HG03066 (cell line): Measurements from ENCODE around the gene VRK1.
"Not testable (repeated sequence)": the region's sequence is repeated elsewhere in the genome, so short reads cannot be mapped to it uniquely, and the experiment has no call there.

ENCODE experiments used
- ATAC-seq: cut with Tn5 transposase; IDR thresholded peaks from one replicate; pipeline ENCODE4 v1.9.1; 2021; ENCODE audit warnings: low read depth; ENCODE audit not compliant: unreplicated experiment

VRK1 gene

DNA sequence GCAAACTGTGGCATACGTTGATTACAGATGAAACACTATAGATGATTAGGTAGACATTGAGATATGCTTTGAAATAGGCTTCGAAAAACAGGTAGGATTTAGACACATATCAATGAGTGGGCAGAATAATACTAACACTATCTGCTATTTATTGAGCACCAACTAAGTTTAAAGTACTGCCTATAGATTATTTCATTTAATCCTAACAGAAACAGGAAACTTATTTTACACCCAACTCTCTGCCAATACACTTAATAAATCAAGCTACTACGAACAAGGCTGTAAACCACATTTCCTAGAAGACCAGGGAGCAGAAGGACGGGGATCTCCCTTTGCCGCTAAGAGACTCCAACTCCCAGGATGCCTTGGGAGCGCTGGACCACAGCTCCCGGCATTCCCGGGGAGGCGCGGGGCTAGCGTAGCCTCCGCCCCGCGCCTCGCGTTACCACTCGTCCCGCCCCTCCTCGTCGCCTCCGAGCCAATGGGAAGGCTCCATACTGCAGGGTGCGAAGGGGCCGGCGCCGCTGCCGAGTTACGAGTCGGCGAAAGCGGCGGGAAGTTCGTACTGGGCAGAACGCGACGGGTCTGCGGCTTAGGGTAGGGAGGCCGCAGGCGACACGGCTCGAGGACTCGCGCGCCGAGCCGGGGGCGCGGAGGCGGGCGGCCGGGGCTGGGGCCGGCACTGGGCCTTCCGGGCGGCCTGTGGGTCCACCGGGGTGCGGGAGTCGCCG lies at the start of gene VRK1:
Gene VRK1, plus strand, starts transcription at position 532 of the 731 bp plus-strand sequence. CDS start 36,090 bp downstream, outside the sequence.
- ATAC-seq, result peak; percentile 95

DNA sequence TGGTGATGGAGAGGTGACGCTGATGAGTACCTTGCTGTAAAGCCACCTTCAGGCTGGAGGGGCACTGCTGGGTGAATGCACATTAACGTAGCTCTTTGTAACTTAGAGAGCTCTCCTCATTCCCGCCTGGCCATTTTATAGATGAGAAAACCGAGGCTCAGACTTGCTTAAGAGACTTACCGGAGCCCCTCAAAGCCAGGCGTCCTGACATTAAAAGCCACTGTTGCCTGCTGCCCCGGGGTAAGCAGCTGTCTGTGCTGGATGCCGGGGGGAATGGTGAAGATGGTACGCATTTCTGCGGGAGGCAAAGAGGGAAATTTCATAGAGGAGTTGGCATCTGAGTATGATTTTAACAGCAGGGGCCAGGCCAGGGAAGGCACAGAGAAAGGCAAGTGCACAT lies 49.6 kb upstream of the VRK1 start:
- ATAC-seq, result no peak

GRCh38 chr14:96748362-96748761 lies 48.8 kb upstream of the VRK1 start:
- ATAC-seq, result no peak

DNA sequence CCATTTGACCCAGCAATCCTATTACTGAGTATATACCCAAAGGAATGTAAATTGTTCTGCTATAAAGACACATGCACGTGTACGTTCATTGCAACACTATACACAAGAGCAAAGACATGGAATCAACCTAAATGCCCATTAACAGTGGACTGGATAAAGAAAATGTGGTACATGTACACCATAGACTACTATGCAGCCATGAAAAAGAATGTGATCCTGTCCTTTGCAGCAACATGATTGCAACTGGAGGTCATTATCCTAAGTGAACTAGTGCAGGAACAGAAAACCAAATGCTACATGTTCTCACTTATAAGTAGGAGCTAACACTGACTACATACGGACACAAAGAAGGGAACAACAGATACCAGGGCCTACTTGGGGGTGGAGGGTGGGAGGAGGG lies 45.7 kb upstream of the VRK1 start:
- ATAC-seq, result no peak

GRCh38 chr14:96752125-96752524 lies 45.1 kb upstream of the VRK1 start:
- ATAC-seq, result no peak

DNA sequence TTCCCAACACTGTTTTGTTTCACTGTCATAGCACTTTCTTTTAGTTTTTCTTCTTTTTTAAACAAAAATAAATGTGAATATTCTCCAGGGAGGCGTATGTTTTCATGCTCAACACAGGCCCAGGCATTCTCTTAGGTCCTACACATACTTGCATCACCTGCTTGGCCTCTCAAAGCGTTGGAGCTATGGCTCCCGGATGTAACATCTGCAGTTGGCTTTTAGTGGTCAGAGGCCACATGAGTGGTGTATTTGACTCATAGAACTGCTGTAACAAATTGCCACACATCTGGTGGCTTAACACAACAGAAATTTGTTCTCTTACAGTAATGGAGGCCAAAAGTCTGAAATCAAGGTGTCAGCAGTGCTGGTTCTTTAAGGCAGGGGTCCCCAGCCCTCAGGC lies 44.6 kb upstream of the VRK1 start:
- ATAC-seq, result no peak

GRCh38 chr14:96754162-96754844 lies 42.9 kb upstream of the VRK1 start:
- no peak for ATAC-seq

DNA sequence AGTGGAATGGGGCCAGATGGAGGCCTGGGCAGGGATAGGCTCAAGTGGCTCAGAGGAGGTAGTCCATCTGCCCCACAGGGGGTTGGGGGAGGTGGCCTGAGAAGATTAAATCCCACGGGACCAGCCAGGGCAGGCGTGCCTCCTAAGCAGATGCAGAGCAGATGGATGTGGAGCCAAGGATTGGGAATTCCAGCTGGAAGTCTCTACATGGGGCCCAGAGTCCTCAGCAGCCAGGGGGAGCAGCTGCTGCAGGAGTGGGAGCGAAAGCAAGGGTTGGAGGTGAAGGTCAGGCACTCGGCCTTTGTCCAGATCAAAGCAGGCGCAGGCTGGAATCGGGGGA lies 42.4 kb upstream of the VRK1 start:
- no peak for ATAC-seq

DNA sequence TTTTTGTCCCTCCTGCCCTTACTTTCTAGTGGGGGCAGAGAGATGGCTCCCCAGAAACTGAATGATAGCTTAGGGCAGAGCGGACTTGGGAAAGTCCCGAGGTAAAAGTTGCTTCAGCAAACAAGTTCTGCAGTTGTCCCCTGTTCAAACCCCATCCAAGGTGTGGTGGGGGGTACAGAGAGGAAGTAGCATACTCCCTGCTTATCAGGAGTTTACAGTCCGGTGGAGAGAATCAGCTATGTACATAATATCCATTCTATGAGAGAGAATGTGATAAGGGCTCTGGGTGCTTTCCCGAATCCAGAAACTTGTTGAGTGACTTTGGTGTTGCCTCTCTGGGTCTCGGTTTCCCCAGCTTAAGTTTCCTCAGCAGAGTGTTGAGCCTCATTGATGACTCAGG lies 40.4 kb upstream of the VRK1 start:
- ATAC-seq, result no peak

GRCh38 chr14:96757456-96757855 lies 39.7 kb upstream of the VRK1 start:
- no peak for ATAC-seq

DNA sequence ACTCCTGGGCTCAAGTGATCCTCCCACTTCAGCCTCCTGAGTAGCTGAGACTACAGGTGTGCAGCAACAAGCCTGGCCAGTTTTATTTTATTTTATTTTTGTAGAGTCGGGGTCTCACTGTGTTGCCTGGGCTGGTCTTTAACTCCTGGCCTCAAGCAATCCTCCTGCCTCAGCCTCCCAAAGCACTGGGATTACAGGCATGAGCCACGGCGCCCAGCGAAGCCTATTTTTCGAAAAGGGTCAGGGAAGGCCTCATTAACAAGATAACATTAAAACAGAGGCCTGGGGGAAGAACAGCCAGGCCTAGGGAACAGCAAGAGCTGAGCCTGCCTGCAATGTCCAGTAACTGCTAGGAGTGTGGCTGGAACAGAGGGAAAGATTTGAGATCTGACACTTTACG lies 36.1 kb upstream of the VRK1 start:
- no peak for ATAC-seq

DNA sequence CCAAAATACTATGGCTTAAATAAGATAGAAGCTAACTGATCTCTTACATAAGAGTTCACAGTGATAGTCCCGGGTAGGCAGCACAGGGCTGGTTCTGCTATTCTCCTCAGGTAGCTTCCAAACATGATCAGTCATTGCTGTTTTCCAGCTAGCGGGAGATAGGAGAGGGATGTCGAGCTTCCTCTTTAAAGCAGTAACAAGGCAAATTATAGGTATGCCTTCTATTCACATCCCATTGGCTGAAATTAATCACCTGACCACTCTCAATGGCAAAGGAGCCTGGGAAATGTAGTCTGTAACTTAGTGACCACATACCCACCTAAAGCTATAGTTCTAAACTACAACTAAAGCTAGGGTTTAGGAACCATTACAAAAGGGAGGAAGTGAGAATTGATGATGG lies 34.5 kb upstream of the VRK1 start:
- peak; percentile 96 for ATAC-seq

- no peak for ATAC-seq
Measured at GRCh38 chr14:96764012-96764411, 33.2 kb upstream of the VRK1 start.

GRCh38 chr14:96765205-96765604 lies 32.0 kb upstream of the VRK1 start:
- not testable (repeated sequence) for ATAC-seq

GRCh38 chr14:96772929-96773328 lies 24.3 kb upstream of the VRK1 start:
- ATAC-seq, result no peak

DNA sequence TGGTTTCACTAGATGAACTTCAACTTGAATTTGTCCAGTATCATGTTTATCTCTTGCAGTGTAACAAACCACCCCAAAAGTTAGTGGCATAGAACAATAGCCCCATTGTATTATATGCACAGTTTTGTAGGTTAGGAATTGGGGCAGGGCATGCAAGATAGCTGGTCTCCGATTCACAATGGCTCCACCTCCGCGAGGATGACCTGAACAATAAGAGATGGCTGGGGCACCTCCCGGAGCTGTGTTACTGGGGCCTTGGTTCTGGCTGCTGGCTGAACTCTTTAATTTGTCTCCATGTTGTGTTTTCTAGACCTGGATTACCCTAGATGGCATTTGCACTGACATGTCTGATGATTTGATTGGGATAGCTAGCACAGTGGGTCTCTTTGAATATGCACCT lies 20.4 kb upstream of the VRK1 start:
- no peak for ATAC-seq

DNA sequence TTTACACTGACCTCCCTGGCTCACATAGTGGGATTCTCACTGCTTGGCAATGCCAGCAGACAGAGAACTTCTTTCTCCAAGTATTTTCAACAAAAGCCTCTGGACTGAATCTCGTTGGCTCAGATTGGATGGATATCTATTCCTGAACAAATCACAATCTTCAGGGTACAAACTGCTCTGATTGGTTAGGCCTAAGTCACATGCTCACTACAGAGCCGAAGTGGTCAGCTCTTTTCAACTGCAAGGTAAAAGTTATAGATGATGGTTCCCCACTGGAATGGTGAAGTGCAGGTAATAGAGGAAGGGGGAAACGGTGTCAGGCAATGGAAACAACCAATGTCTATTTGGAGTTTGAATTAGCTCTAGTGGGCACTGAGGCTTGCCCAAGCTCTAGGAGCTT lies 16.7 kb upstream of the VRK1 start:
- no peak for ATAC-seq

DNA sequence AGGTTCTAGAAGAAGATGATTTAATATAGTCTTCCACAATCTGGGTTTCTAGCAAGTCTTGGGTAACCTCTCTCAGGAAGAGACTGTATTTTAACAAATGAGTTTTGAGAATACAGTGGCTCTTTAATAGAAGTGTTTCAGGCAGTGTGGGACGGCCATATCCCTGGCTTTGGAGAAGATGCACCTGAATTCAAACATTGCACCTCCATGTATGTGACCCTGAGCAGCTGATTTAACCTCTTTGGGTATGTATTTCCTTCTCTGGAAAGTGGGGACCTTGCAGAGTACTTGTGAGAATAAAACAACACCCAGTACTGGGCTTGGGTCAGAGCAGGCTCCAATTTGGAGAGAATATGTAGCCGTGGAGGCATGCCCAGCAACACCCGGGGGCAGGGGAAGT lies 15.8 kb upstream of the VRK1 start:
- ATAC-seq, result no peak

DNA sequence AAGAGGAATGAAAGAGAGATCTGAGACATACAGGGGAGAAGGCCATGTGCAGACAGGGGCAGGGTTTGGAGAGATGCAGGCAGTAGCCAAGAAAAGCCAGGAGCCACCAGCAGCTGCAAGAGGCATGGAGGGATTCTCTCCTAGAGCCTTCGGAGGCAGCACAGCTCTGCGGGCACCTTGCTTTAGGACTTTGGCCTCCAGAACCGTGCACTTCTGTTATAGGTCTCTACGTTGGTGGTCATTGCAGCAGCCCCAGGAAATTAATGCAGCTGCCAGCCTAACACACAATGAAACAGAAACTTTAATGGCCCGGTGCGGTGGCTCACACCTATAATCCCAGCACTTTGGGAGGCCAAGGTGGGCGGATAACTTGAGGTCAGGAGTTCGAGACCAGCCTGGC lies 14.7 kb upstream of the VRK1 start:
- no peak for ATAC-seq

DNA sequence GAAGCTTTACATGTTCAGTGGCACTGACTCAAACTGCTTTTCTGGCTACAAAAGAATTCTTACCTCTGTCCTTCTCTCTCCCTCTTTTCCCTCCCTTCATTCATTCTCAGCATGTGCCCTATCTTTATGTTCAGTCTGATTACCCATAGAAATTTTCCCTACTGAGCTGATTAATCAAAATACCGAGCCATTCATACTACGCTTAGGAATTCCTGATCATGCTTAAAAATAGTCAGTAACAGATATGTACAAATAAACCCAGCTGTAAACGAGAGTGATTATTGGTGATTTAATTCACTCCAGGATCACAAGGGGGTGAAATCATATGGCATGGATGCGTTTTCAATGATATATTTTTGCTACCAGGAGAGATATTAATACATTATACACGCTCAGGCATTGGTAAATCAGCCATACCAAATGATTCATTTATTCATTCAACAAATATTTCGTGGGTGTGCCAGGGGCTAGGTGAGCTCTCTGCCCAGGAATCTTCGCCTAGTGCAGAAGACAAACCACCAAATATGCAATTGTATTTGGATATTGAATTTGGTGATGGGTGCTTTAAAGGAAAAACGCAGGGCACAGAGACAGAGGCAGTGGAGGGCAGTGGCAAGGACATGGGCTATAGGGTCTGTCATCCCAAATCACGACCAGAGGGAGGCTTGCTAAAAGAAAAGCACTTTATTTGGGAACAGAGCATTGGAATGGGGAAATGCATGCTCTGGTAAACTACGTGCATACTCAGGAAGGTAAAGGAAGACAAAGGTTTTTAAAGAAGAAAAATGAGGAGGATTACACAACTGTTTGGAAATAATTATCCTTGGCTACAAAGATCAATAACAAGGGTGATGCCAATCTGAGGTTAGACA lies 13.9 kb upstream of the VRK1 start:
- ATAC-seq, result no peak

GRCh38 chr14:96783915-96784224 lies 13.3 kb upstream of the VRK1 start:
- no peak for ATAC-seq

DNA sequence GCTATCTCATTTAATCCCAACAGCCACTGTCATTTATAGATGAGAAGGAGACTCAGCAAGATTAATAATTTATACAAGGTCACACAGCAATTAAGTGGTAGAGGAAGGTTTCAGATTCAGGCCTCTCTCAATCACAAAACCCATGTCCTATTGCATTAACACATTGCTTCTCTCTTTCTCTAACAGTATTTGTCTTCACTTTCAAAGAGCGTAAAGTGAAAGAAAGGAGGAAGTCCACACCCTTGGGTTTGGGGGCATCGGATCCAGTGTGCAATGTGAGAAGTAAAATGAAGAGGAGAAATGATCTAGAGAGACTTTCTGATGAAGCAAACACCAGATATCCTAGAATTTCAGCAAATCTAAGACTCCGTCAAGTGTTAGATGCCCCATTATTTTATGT lies 7.0 kb upstream of the VRK1 start:
- no peak for ATAC-seq
